GM03348 (cell line): Measurements from ENCODE around the gene EPG5.

Experiments
- DNase-seq: peaks from one replicate; pipeline ENCODE4 v3.0.0; 2012; ENCODE audit warnings: low spot score

The EPG5 gene

GRCh38 chr18:45913276-45913675, 53.9 kb downstream of the EPG5 start:
- DNase-seq, result no peak

GRCh38 chr18:45910405-45911023, 56.6 kb downstream of the EPG5 start:
- DNase-seq, result peak; percentile 68

- no peak for DNase-seq
These were observed 65.4 kb downstream of the EPG5 start for GRCh38 chr18:45901654-45902210.

- no peak for DNase-seq
These were observed 66.5 kb downstream of the EPG5 start for GRCh38 chr18:45900623-45901022.

GRCh38 chr18:45896991-45897390, 70.1 kb downstream of the EPG5 start:
- DNase-seq, result no peak

GRCh38 chr18:45896452-45896851, 70.7 kb downstream of the EPG5 start:
- DNase-seq, result no peak

- no peak for DNase-seq
These were observed 71.8 kb downstream of the EPG5 start for GRCh38 chr18:45895339-45895738.

GRCh38 chr18:45894818-45895217, 72.3 kb downstream of the EPG5 start:
- DNase-seq, result no peak

- no peak for DNase-seq
These were observed 75.3 kb downstream of the EPG5 start for GRCh38 chr18:45891806-45892205.

- no peak for DNase-seq
These were observed 76.5 kb downstream of the EPG5 start for GRCh38 chr18:45890606-45891005.

- DNase-seq, result no peak
These were observed 77.6 kb downstream of the EPG5 start for GRCh38 chr18:45889419-45890064.

- no peak for DNase-seq
These were observed 79.5 kb downstream of the EPG5 start for GRCh38 chr18:45887585-45887984.

- no peak for DNase-seq
These were observed 86.1 kb downstream of the EPG5 start for GRCh38 chr18:45880876-45881558.

- peak; percentile 90 for DNase-seq
These were observed 87.2 kb downstream of the EPG5 start for GRCh38 chr18:45879681-45880655.

- no peak for DNase-seq
These were observed 89.7 kb downstream of the EPG5 start for GRCh38 chr18:45877403-45877802.

- DNase-seq, result no peak
These were observed 91.0 kb downstream of the EPG5 start for GRCh38 chr18:45876161-45876560.

- no peak for DNase-seq
These were observed 92.5 kb downstream of the EPG5 start for GRCh38 chr18:45874491-45875184.

- DNase-seq, result peak; percentile 24
These were observed 95.6 kb downstream of the EPG5 start for GRCh38 chr18:45871431-45872084.

GRCh38 chr18:45870419-45870818, 96.7 kb downstream of the EPG5 start:
- no peak for DNase-seq

GRCh38 chr18:45865466-45865865, 101.7 kb downstream of the EPG5 start:
- no peak for DNase-seq

- DNase-seq, result no peak
These were observed 103.0 kb downstream of the EPG5 start for GRCh38 chr18:45864081-45864480.
